ENCODE measurements around the gene EPHB3. TPM values are rescaled to one million over a fixed set of nuclear protein-coding genes. Genes with fewer than 3 reads are reported as not detected.

Gene EPHB3
- total RNA-seq, 1 donor from 2014 or later: 1.2 TPM

DNA sequence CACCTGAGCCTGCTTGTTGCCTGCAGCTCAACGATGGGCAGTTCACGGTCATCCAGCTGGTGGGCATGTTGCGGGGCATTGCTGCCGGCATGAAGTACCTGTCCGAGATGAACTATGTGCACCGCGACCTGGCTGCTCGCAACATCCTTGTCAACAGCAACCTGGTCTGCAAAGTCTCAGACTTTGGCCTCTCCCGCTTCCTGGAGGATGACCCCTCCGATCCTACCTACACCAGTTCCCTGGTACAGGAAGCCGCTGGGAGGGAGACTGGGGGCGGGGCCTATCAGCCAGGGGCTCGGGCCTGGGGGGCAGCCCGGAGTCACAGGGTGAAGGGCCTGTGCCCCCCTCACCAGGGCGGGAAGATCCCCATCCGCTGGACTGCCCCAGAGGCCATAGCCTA, 18.8 kb downstream of the EPHB3 start:
- peaks cover 0 to 16% of the 10 kb centered on the region in 2 donors for H3K36me3 ChIP-seq
- intact Hi-C loops (cut with DNase I): loop anchor here (5.0 kb wide), 1 partner anchor 132 kb away; the partner anchor contains the start of gene MAGEF1
- TF ChIP-seq, protein P1, sequence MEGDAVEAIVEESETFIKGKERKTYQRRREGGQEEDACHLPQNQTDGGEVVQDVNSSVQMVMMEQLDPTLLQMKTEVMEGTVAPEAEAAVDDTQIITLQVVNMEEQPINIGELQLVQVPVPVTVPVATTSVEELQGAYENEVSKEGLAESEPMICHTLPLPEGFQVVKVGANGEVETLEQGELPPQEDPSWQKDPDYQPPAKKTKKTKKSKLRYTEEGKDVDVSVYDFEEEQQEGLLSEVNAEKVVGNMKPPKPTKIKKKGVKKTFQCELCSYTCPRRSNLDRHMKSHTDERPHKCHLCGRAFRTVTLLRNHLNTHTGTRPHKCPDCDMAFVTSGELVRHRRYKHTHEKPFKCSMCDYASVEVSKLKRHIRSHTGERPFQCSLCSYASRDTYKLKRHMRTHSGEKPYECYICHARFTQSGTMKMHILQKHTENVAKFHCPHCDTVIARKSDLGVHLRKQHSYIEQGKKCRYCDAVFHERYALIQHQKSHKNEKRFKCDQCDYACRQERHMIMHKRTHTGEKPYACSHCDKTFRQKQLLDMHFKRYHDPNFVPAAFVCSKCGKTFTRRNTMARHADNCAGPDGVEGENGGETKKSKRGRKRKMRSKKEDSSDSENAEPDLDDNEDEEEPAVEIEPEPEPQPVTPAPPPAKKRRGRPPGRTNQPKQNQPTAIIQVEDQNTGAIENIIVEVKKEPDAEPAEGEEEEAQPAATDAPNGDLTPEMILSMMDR (IDR thresholded peaks at IDR 0.05): no peak

DNA sequence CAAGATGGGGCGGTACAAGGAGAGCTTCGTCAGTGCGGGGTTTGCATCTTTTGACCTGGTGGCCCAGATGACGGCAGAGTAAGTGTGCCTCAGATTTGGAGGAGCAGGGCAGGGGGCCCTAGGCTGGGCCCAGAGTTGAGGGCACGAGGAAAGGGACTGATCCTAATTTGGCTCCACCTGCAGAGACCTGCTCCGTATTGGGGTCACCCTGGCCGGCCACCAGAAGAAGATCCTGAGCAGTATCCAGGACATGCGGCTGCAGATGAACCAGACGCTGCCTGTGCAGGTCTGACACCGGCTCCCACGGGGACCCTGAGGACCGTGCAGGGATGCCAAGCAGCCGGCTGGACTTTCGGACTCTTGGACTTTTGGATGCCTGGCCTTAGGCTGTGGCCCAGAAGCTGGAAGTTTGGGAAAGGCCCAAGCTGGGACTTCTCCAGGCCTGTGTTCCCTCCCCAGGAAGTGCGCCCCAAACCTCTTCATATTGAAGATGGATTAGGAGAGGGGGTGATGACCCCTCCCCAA, 19.8 kb downstream of the EPHB3 start:
- no peak for DNase-seq (ENCODE audit: low spot score in 2 of 2)
- TF ChIP-seq, protein P1 (IDR thresholded peaks at IDR 0.05): no peak
- Histone ChIP-seq H3K36me3 (peaks cover 0 to 16% of the 10 kb centered on the region in 2 donors), H3K27me3 (no peaks in the 10 kb centered on the region), H3K4me1 (peaks cover 0 to 7% of the 10 kb centered on the region in 2 donors), H3K9me3 (no peaks in the 10 kb centered on the region), H3K27ac (no peak overlapping the region), H3K4me3 (no peak overlapping the region)
- intact Hi-C loops (cut with DNase I): loop anchor here (5.0 kb wide), 1 partner anchor 131 kb away; the partner anchor contains the start of gene MAGEF1

More for the DNA sequence above, 18.8 kb downstream of the EPHB3 start:
- Histone ChIP-seq H3K4me3 (no peak overlapping the region), H3K4me1 (peaks cover 0 to 7% of the 10 kb centered on the region in 2 donors), H3K27ac (no peak overlapping the region), H3K27me3 (no peaks in the 10 kb centered on the region), H3K9me3 (no peaks in the 10 kb centered on the region)
- DNase-seq (ENCODE audit: low spot score in 2 of 2): no peak

DNA sequence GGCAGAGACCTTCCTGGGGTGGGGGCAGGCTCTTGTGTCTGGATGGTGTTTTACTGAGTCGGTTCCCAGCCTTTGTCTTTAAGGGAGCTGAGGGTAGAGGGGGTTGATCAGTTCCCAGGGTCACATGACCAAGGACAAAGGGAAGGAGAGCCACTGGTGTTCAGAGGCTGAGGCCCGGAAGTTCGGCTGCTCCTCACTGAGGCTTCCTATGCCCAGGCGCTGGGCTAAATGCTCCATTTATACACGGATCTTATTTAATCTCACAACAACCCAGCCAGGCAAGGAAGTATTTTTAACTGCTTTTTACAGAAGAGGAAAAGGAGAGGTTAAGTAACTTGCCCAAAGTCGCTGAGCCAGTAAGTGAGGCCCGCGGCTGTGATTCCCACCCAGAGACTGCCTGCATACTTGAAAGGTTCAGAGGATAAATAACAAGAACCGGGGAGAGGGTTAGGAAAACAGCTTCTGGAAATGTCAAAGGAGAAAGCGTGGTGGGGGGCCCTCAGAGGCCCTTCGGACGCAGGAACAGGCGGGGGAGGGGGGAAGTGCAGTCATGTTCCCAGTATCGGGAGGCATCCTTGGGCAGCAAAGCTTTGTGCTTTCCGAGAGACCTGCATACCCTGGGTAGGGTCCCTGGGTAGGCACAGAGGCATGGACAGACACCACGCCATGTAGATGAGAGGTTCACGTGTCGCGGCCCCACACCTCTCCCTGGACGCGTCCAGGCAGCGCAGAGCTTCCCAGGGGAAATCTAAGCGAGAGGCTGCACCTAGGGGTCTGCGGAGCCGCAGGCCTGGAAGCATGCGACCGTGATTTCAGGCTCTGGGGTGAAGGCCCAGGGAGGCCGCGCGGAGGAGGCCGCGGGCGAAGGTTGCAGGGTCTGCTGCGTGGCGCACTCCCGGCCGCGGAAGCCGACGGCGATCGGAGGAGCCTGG, 21.3 kb downstream of the EPHB3 start:
- TF ChIP-seq, protein P1 (IDR thresholded peaks at IDR 0.05): no peak
- Histone ChIP-seq H3K4me1 (peaks cover 0 to 7% of the 10 kb centered on the region in 2 donors), H3K36me3 (peaks cover 0 to 2% of the 10 kb centered on the region in 2 donors), H3K9me3 (no peaks in the 10 kb centered on the region), H3K27me3 (no peaks in the 10 kb centered on the region), H3K4me3 (peak overlapping the region; percentile 62 to 87), H3K27ac (peak overlapping the region; percentile 66 to 80)
- intact Hi-C loops (cut with DNase I): loop anchor here (2.0 to 5.0 kb wide), 2 partner anchors 14 to 129 kb away; partner anchors contain the start of gene MAGEF1
- DNase-seq (ENCODE audit: low spot score in 2 of 2): peak in 1 of 2 donors; percentile 78

DNA sequence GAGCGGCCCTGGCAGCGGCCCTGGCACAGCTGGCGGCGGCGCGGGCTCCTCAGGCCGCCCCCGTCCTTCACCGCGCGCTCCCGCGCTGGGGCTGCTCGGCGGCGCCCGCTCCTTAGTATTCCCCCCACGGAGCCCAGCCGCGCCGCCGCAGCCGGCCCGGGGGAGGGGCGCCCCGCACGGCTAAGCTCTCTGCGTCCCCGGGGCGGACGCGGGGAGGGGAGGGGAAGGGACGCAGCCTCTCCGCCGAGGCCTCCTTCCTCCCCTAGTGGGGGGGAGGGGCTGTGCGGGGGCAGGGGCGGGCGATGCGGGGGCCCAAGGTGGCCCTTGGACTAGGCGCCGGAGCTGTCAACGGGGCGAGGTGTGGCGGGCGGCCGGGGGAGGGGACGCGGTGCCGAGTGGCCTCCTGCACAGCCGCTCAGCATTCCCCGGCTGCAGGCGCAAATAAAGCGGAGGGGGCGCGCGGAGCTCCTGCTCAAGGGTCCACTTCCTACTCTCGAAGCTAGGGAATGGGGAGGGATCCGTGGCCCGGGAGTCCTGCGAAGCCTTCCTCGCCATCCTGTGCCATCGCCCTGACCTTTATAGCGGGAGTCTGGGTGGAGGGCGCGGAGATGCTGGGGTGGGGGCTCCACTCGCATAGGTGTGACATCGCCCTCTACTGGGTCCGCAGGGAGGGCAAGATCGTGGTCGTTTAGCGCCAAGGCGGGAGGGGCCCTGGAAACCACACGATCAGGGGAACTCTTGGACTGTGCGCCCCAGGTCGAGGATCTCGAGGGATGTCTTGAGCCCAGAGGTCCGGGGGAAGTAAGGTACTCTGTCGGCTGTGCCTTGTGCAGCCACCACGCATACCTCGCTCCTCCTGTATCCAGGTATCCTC, 22.2 kb downstream of the EPHB3 start:
- no peaks in the 10 kb centered on the region for H3K27me3 ChIP-seq
- intact Hi-C loops (cut with DNase I): loop anchor here (2.0 to 5.0 kb wide), 3 partner anchors 15 to 128 kb away; partner anchors contain the start of gene MAGEF1
- no peak for DNase-seq (ENCODE audit: low spot score in 2 of 2)
- H3K27ac ChIP-seq: peak overlapping the region; percentile 66 to 80
- H3K9me3 ChIP-seq: no peaks in the 10 kb centered on the region
- H3K4me3 ChIP-seq: peak overlapping the region; percentile 62 to 87
- TF ChIP-seq, protein P1 (IDR thresholded peaks at IDR 0.05): peak in 1 of 3 experiments; percentile 19
- peaks cover 0 to 7% of the 10 kb centered on the region in 2 donors for H3K4me1 ChIP-seq
- H3K36me3 ChIP-seq: no peaks in the 10 kb centered on the region

GRCh38 chr3:184584464-184584891, 22.9 kb downstream of the EPHB3 start:
- TF ChIP-seq, protein P1 (IDR thresholded peaks at IDR 0.05): no peak
- Histone ChIP-seq H3K27me3 (no peaks in the 10 kb centered on the region), H3K36me3 (no peaks in the 10 kb centered on the region), H3K4me1 (peaks cover 0 to 7% of the 10 kb centered on the region in 2 donors), H3K27ac (peak overlapping the region in 1 of 2 donors; percentile 18), H3K9me3 (no peaks in the 10 kb centered on the region), H3K4me3 (peak overlapping the region in 1 of 2 donors; percentile 87)
- intact Hi-C loops (cut with DNase I): loop anchor here (2.0 to 5.0 kb wide), 2 partner anchors 16 to 128 kb away; partner anchors contain the start of gene MAGEF1
- no peak for DNase-seq (ENCODE audit: low spot score in 2 of 2)

All from ascending aorta (tissue), 2 donors.